Measurements from ENCODE around the gene PBX1. TPM values are rescaled to one million over a fixed set of nuclear protein-coding genes. Genes with fewer than 3 reads are reported as not detected.
A peak's percentile ranks its signal among the peaks of the same experiment; 100 is the strongest.

Gene PBX1
- total RNA-seq, 3 donors from 2014 or later: 64.5 to 126 (median 95.4) TPM

GRCh38 chr1:164813776-164814175 lies 254.8 kb downstream of the PBX1 start:
- DNase-seq (ENCODE audit: low spot score in 2 of 2): no peak
- H3K27ac ChIP-seq: no peak overlapping the region
- H3K9me3 ChIP-seq: no peaks in the 10 kb centered on the region
- H3K27me3 ChIP-seq: no peaks in the 10 kb centered on the region
- H3K4me1 ChIP-seq: no peaks in the 10 kb centered on the region
- H3K36me3 ChIP-seq: no peaks in the 10 kb centered on the region
- intact Hi-C loops (cut with DNase I; ENCODE audit: low total_unique reads): no loop called here
- H3K4me3 ChIP-seq: no peak overlapping the region
- TF ChIP-seq CTCF (IDR thresholded peaks at IDR 0.05): no peak
- TF ChIP-seq POLR2AphosphoS5 (IDR thresholded peaks at IDR 0.05): no peak
- TF ChIP-seq POLR2A (IDR thresholded peaks at IDR 0.05): no peak

- Histone ChIP-seq H3K4me3 (no peak overlapping the region), H3K9me3 (no peaks in the 10 kb centered on the region), H3K27ac (no peak overlapping the region), H3K36me3 (no peaks in the 10 kb centered on the region), H3K27me3 (no peaks in the 10 kb centered on the region), H3K4me1 (no peaks in the 10 kb centered on the region)
- TF ChIP-seq CTCF (IDR thresholded peaks at IDR 0.05): no peak
- no peak for TF ChIP-seq POLR2A (IDR thresholded peaks at IDR 0.05)
- no peak for TF ChIP-seq POLR2AphosphoS5 (IDR thresholded peaks at IDR 0.05)
- no peak for DNase-seq (ENCODE audit: low spot score in 2 of 2)
- intact Hi-C loops (cut with DNase I; ENCODE audit: low total_unique reads): no loop called here
Measured at GRCh38 chr1:164821648-164822047, 262.7 kb downstream of the PBX1 start.

GRCh38 chr1:164823486-164824279 lies 264.7 kb downstream of the PBX1 start:
- H3K27ac ChIP-seq: peak overlapping the region; percentile 1 to 65
- no peak overlapping the region for H3K4me3 ChIP-seq
- DNase-seq (ENCODE audit: low spot score in 2 of 2): no peak
- H3K36me3 ChIP-seq: no peaks in the 10 kb centered on the region
- TF ChIP-seq POLR2AphosphoS5 (IDR thresholded peaks at IDR 0.05) (peak in 1 of 3 donors; percentile 79), CTCF (IDR thresholded peaks at IDR 0.05) (no peak), POLR2A (IDR thresholded peaks at IDR 0.05) (no peak)
- H3K27me3 ChIP-seq: no peaks in the 10 kb centered on the region
- no peaks in the 10 kb centered on the region for H3K4me1 ChIP-seq
- intact Hi-C loops (cut with DNase I; ENCODE audit: low total_unique reads): no loop called here
- no peaks in the 10 kb centered on the region for H3K9me3 ChIP-seq

GRCh38 chr1:164824542-164824941 lies 265.6 kb downstream of the PBX1 start:
- no peak for DNase-seq (ENCODE audit: low spot score in 2 of 2)
- no peak overlapping the region for H3K4me3 ChIP-seq
- no peaks in the 10 kb centered on the region for H3K36me3 ChIP-seq
- H3K27ac ChIP-seq: no peak overlapping the region
- TF ChIP-seq POLR2AphosphoS5 (IDR thresholded peaks at IDR 0.05) (no peak), CTCF (IDR thresholded peaks at IDR 0.05) (no peak), POLR2A (IDR thresholded peaks at IDR 0.05) (no peak)
- H3K9me3 ChIP-seq: no peaks in the 10 kb centered on the region
- no peaks in the 10 kb centered on the region for H3K4me1 ChIP-seq
- intact Hi-C loops (cut with DNase I; ENCODE audit: low total_unique reads): no loop called here
- H3K27me3 ChIP-seq: no peaks in the 10 kb centered on the region

- Histone ChIP-seq H3K9me3 (no peaks in the 10 kb centered on the region), H3K4me3 (no peak overlapping the region), H3K27ac (no peak overlapping the region), H3K4me1 (no peaks in the 10 kb centered on the region), H3K36me3 (peaks cover 3% of the 10 kb centered on the region), H3K27me3 (no peaks in the 10 kb centered on the region)
- intact Hi-C loops (cut with DNase I; ENCODE audit: low total_unique reads): no loop called here
- TF ChIP-seq CTCF (IDR thresholded peaks at IDR 0.05) (no peak), POLR2AphosphoS5 (IDR thresholded peaks at IDR 0.05) (no peak)
- no peak for DNase-seq (ENCODE audit: low spot score in 2 of 2)
Measured at GRCh38 chr1:164830628-164831027, 271.6 kb downstream of the PBX1 start.

Measured in breast epithelium (tissue), 4 donors.